K562 (cell line): Measurements from ENCODE around the gene TSEN54. TPM values are rescaled to one million over a fixed set of nuclear protein-coding genes. Genes with fewer than 3 reads are reported as not detected.

Source experiments
- ATAC-seq: fragments of 200-7000 bp; cut with Tn5 transposase; 3 replicates; pipeline ENCODE4 v1.9.1; 2020; ENCODE audit warnings: moderate library complexity
- BruUV-seq: library from RNA; stranded (reverse); fragments of 400-500 nt; replicated peaks from 2 replicates; lab custom pipeline; 2021; lab: Mats Ljungman, UMichigan
- CTCF ChIA-PET: fragments of 300-600 bp; formaldehyde crosslinking; extraction: SDS; loops from one replicate; lab custom pipeline; 2021; ENCODE audit warnings: low intra/inter-chr PET ratio; lab: Yijun Ruan, JAX
- POLR2A ChIA-PET: fragments of 300-600, 350-650 bp; sonication (Branson Sonifier 250); formaldehyde crosslinking; extraction: SDS; loops from one replicate; lab custom pipeline; 2021; ENCODE audit warnings: antibody characterized with exemption, inconsistent platforms; lab: Yijun Ruan, JAX
- DNase-seq, 4 experiments: peaks; one replicate each; pipeline versions ENCODE4 v3.0.0 to v3.0.0-alpha.2; 2011 to 2018; ENCODE audit warnings: low spot score in 3 of 4, mixed read lengths in 3 of 4; ENCODE audit errors: extremely low read depth in 1 of 4
- FAIRE-seq: peaks from 2 replicates; lab custom pipeline; 2011; peaks lifted over from hg19 to GRCh38; lab: Jason Lieb, UNC
- H2AFZ ChIP-seq: 2 replicates; pipeline ENCODE4 v1.6.0; 2011; ENCODE audit warnings: low read depth, low read length, control low read depth, inconsistent platforms
- H3K27ac ChIP-seq: fragments of 200-600 bp; 3 replicates; pipeline ENCODE4 v1.8.0; 2011; ENCODE audit warnings: low read depth, mild to moderate bottlenecking, control low read depth, inconsistent platforms, low read length, moderate library complexity, mixed read lengths; ENCODE audit errors: extremely low read depth
- H3K27me3 ChIP-seq, 2 experiments: fragments of 300-600 bp in 1 of 2; 2 replicates in 1 of 2; 3 replicates in 1 of 2; pipeline versions ENCODE4 v1.6.0 to v1.8.0; 2011; ENCODE audit warnings: inconsistent platforms in 2 of 2, low read length in 2 of 2, mild to moderate bottlenecking in 1 of 2, mixed read lengths in 1 of 2, moderate library complexity in 1 of 2; ENCODE audit not compliant: control insufficient read depth in 2 of 2, insufficient read depth in 2 of 2
- H3K36me3 ChIP-seq: fragments of 300-600 bp; 3 replicates; pipeline ENCODE4 v1.8.0; 2011; ENCODE audit warnings: mild to moderate bottlenecking, low read length, inconsistent platforms; ENCODE audit not compliant: control insufficient read depth, insufficient read depth
- H3K4me1 ChIP-seq, 2 experiments: fragments of 200-600 bp in 1 of 2; replicated peaks in 1 of 2; 2 replicates in 1 of 2; 3 replicates in 1 of 2; pipeline versions ENCODE4 v1.5.1 to v1.8.0; 2011; ENCODE audit warnings: inconsistent platforms in 2 of 2, low read length in 2 of 2, mild to moderate bottlenecking in 1 of 2, mixed read lengths in 1 of 2, moderate library complexity in 1 of 2; ENCODE audit not compliant: control insufficient read depth in 2 of 2, insufficient read depth in 2 of 2
- H3K4me2 ChIP-seq: 2 replicates; pipeline ENCODE4 v1.6.1; 2011; ENCODE audit warnings: low read length, control low read depth, inconsistent platforms, mixed read lengths; ENCODE audit not compliant: insufficient read depth
- H3K4me3 ChIP-seq: fragments of 200-600 bp; sonication (generic), shearing (Covaris generic); 2 replicates; pipeline ENCODE4 v1.5.1; 2016; ENCODE audit warnings: control low read depth, inconsistent platforms
- H3K79me2 ChIP-seq: fragments of 200-600 bp; 3 replicates; pipeline ENCODE4 v1.8.0; 2011; ENCODE audit warnings: low read length, inconsistent platforms; ENCODE audit not compliant: control insufficient read depth, insufficient read depth
- H3K9ac ChIP-seq, 2 experiments: 2 replicates each; pipeline versions ENCODE4 v1.6.0 to v1.6.1; 2011; ENCODE audit warnings: low read depth in 2 of 2, low read length in 2 of 2, control low read depth in 1 of 2, inconsistent platforms in 1 of 2, mild to moderate bottlenecking in 1 of 2, mixed read lengths in 1 of 2; ENCODE audit not compliant: insufficient read depth in 1 of 2
- H3K9me1 ChIP-seq: one replicate; pipeline ENCODE4 v1.6.0; 2011; ENCODE audit warnings: inconsistent platforms, mild to moderate bottlenecking, low read length, moderate library complexity; ENCODE audit not compliant: control insufficient read depth, insufficient read depth
- H3K9me3 ChIP-seq: replicated peaks from 2 replicates; pipeline ENCODE4 v1.5.1; 2011; ENCODE audit warnings: low read depth, low read length, inconsistent platforms; ENCODE audit not compliant: control insufficient read depth, insufficient read depth
- H4K20me1 ChIP-seq: replicated peaks from 2 replicates; pipeline ENCODE4 v1.6.1; 2011; ENCODE audit warnings: low read length, inconsistent platforms, mixed read lengths; ENCODE audit not compliant: control insufficient read depth, insufficient read depth
- KAT2B ChIP-seq: IDR thresholded peaks from one replicate; pipeline ENCODE4 v1.6.1; 2012; ENCODE audit warnings: low read depth, mild to moderate bottlenecking, control low read depth, inconsistent platforms, low read length, moderate library complexity
- SMARCA5 ChIP-seq: fragments of 450-650 bp; IDR thresholded peaks from 2 replicates; pipeline ENCODE4 v1.6.1; 2016
- USF1 ChIP-seq: sonication (generic); formaldehyde crosslinking; IDR thresholded peaks from 2 replicates; pipeline ENCODE4 v1.9.0; 2022; ENCODE audit warnings: mild to moderate bottlenecking, missing genetic modification reagents
- ZBTB11 ChIP-seq, 3 experiments: fragments of 200-800 bp in 1 of 3; fragments of 250-450 bp in 1 of 3; fragments of 450-650 bp in 1 of 3; sonication (Bioruptor Pico) in 1 of 3; sonication (Bioruptor generic) in 1 of 3; formaldehyde crosslinking in 1 of 3; IDR thresholded peaks; 2 replicates each; pipeline versions ENCODE4 v1.6.1 to v1.8.0; 2016 to 2022; ENCODE audit warnings: mild to moderate bottlenecking in 2 of 3, missing genetic modification characterization in 2 of 3, missing compliant biosample characterization in 1 of 3, moderate library complexity in 1 of 3
- ZNF217 ChIP-seq: sonication (generic); formaldehyde crosslinking; IDR thresholded peaks from 2 replicates; pipeline ENCODE4 v1.8.0; 2022; ENCODE audit warnings: mild to moderate bottlenecking, missing genetic modification reagents
- WGBS: fragments of 100-300 bp; shearing (Covaris generic); methylation state at CpG from one replicate; pipeline ENCODE4 v1.1.6; 2016; ENCODE audit warnings: low coverage, mixed read lengths; ENCODE audit not compliant: insufficient coverage; ENCODE audit errors: missing lambda C conversion rate; 5-methylcytosine and 5-hydroxymethylcytosine counted together
- in situ Hi-C: fragments of 300-500 bp; cut with MboI; formaldehyde crosslinking; loops from 4 replicates; pipeline ENCODE4 v1.15.0; 2018; ENCODE audit warnings: inconsistent platforms, mixed read lengths
- intact Hi-C: fragments of 100-400 bp; cut with micrococcal nuclease; formaldehyde crosslinking; loops from 2 replicates; pipeline ENCODE4 v1.14.2; 2022
- polyA plus RNA-seq, 8 experiments: library from polyadenylated mRNA; depleted of rRNA in 4 of 8; stranded (reverse) in 5 of 8; unstranded in 3 of 8; fragments of >200 nt; fragmentation: Nextera tagmentation in 2 of 8; fragmentation: Illumina TruSeq in 1 of 8; extraction: Ambion mirVana in 2 of 8; extraction: Trizol in 1 of 8; gene quantifications; 2 replicates each; pipeline versions ENCODE4 v1.2.1 to v1.2.3, GENCODE V29; 2011 to 2014; ENCODE audit warnings: inconsistent platforms in 1 of 8, missing spikeins in 1 of 8
- total RNA-seq, 7 experiments: library from RNA; depleted of rRNA in 6 of 7; stranded (reverse); fragments of >200 nt in 6 of 7; fragmentation: Illumina TruSeq in 2 of 7; extraction: Trizol in 2 of 7; gene quantifications; 2 replicates each; pipeline versions ENCODE4 v1.2.1 to v1.2.3, GENCODE V29; 2011 to 2021; ENCODE audit warnings: low replicate concordance in 1 of 7
- TF ChIP-seq, protein P1 (sequence below): fragments of 250-450 bp; sonication (Bioruptor Pico); IDR thresholded peaks from 2 replicates; pipeline ENCODE4 v1.5.0; 2021
- TF ChIP-seq, protein P2 (sequence below), 2 experiments: fragments of 450-650 bp in 1 of 2; sonication (generic) in 1 of 2; formaldehyde crosslinking; conservative IDR thresholded peaks; 2 replicates each; pipeline versions ENCODE4 v1.4.0 to v1.8.1; 2020 to 2022; ENCODE audit warnings: mild to moderate bottlenecking in 1 of 2, missing genetic modification reagents in 1 of 2

The TSEN54 gene
- total and polyA plus RNA-seq, 9 of the 15 experiments (the other 6 are each of a cell fraction or from before 2014, with no cell fraction given): 5.9 to 64.3 (median 48.9) TPM

DNA sequence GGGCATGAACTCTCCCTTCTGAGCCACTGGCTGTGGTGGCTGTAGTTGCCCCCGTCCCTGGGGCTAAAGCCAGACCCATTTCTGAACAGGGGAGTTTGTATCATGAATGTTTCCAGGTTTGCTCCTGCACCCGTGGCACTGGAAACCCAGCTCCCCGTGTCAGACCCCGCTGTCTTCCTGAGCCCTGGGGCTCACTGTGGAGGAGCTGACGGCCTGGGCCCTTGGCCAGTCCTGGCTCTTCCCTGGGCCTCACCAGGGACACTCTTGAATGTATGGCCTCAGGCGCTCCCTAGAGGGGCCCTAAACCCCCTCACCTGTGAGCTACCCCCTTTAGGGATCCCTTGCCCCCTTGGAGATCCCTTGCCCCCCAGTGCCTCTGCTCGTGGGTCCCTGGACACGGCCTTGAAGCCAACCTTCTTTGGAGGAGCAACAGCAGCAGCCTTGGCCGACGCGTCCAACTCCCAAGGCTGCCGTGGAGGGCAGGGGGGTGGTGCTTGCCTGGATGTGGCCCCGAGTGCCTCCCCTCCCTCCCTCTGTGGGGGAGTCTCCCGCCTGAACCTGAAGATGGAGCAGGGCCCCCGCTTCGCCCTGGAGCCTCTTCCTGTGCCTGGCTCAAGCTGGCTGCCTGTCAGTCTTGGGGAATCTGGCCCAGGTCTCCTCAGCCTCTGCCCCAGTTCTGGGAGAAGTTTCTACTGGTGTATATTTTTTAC lies 16.9 kb upstream of the TSEN54 start (continued):
- no peak for TF ChIP-seq USF1 (CRISPR knock-in tag)

DNA sequence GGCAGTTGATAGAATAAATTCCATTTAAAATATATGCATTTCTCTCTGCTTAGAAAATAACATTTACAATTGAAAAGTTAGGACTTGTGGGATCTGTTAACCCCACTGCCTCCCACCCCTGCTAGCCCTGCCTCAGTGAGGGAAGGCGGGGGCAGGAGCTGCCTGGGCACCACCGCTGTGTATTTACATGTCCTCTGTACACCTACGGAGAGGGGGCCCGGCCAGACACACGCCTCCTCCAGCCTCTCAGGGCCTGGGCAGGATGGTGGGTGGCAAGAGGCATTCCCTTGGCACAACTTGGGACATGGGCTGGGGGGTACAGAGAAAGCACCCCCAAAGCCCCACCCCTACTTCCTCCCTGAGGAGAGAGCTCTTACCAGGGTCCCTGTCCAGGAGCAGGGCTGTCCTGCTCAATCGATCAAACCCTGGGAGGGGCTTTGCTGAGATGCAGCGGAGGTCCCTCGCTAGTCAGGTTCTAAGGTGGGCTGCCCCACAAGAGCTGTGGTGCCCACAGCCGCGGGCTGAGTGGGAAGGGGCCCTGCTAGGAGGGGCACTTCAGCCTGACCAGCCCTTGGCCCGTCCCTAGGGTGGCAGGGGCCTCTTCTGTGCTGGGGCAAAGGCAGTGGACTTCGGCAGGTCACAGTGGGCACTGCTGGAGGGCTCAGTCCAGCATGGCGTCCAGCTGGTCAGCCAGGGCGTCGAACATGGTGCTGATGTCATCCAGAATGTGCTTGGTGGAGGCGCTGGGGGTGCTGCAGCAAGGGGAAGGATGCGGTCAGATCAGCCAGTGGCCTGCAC lies 15.7 kb upstream of the TSEN54 start:
- intact Hi-C loops: no loop called here
- H2AFZ ChIP-seq: no peak overlapping the region
- no peak overlapping the region for H3K9ac ChIP-seq
- ATAC-seq (no peak), DNase-seq (no peak), FAIRE-seq (no peak)
- H3K27ac ChIP-seq: no peak overlapping the region
- H3K4me2 ChIP-seq: no peak overlapping the region
- in situ Hi-C loops: no loop called here
- H3K36me3 ChIP-seq: peaks cover 33% of the 10 kb centered on the region; the same call in 2 of the 3 replicates
- POLR2A ChIA-PET: interaction anchor here (0.8 to 1.2 kb wide), 3 partner anchors 12 to 238 kb away, joined by 3 read pairs; no protein-coding TSS in a partner anchor
- peaks cover 3% of the 10 kb centered on the region for H3K9me1 ChIP-seq
- H3K4me1 ChIP-seq: peaks cover 0 to 67% of the 10 kb centered on the region in 2 experiments; a peak in 2 of 5 replicates
- H3K79me2 ChIP-seq: no peaks in the 10 kb centered on the region
- no peaks in the 10 kb centered on the region for H3K27me3 ChIP-seq
- BruUV-seq: no TSS peak
- no peaks in the 10 kb centered on the region for H3K9me3 ChIP-seq
- no peaks in the 10 kb centered on the region for H4K20me1 ChIP-seq
- H3K4me3 ChIP-seq: no peak overlapping the region
- 86% methylated on average over 12 of the region's 17 CpGs for WGBS
- CTCF ChIA-PET: no interaction called here
- no peak for TF ChIP-seq SMARCA5
- TF ChIP-seq, protein P1, sequence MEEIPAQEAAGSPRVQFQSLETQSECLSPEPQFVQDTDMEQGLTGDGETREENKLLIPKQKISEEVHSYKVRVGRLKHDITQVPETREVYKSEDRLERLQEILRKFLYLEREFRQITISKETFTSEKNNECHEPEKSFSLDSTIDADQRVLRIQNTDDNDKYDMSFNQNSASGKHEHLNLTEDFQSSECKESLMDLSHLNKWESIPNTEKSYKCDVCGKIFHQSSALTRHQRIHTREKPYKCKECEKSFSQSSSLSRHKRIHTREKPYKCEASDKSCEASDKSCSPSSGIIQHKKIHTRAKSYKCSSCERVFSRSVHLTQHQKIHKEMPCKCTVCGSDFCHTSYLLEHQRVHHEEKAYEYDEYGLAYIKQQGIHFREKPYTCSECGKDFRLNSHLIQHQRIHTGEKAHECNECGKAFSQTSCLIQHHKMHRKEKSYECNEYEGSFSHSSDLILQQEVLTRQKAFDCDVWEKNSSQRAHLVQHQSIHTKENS (CRISPR knock-in tag): no peak
- no peak for TF ChIP-seq KAT2B
- TF ChIP-seq, protein P2, sequence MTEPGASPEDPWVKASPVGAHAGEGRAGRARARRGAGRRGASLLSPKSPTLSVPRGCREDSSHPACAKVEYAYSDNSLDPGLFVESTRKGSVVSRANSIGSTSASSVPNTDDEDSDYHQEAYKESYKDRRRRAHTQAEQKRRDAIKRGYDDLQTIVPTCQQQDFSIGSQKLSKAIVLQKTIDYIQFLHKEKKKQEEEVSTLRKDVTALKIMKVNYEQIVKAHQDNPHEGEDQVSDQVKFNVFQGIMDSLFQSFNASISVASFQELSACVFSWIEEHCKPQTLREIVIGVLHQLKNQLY (CRISPR knock-in tag; conservative IDR thresholded peaks at IDR 0.05): no peak
- TF ChIP-seq ZBTB11 (CRISPR knock-in tag; IDR thresholded peaks at IDR 0.05): peak in 1 of 3 experiments; percentile 38; a peak in 1 of 6 replicates
- no peak for TF ChIP-seq ZNF217 (CRISPR knock-in tag)
